Lung (tissue), 12 donors: Measurements from ENCODE around the gene GALNT9. TPM values are rescaled to one million over a fixed set of nuclear protein-coding genes. Genes with fewer than 3 reads are reported as not detected.

Experiments
- ATAC-seq: fragments of 200-7000 bp; cut with Tn5 transposase; one replicate; pipeline ENCODE4 v1.9.1; 2020; ENCODE audit warnings: moderate number of reproducible peaks; ENCODE audit not compliant: insufficient read depth, low FRiP score
- DNase-seq, 3 donors: peaks; one replicate each; pipeline ENCODE4 v3.0.0-alpha.2; 2013 to 2017
- H3K27ac ChIP-seq, 2 donors: one replicate each; pipeline ENCODE4 v1.5.1; 2013; ENCODE audit warnings: mild to moderate bottlenecking in 2 of 2, moderate library complexity in 2 of 2, control low read depth in 1 of 2, inconsistent platforms in 1 of 2, low read depth in 1 of 2, low read length in 1 of 2
- H3K27me3 ChIP-seq, 3 donors: one replicate each; pipeline ENCODE4 v1.5.1; 2013; ENCODE audit warnings: low read length in 2 of 3; ENCODE audit not compliant: control insufficient read depth in 3 of 3, insufficient read depth in 3 of 3
- H3K36me3 ChIP-seq, 4 donors: one replicate each; pipeline ENCODE4 v1.5.1; 2013; ENCODE audit warnings: low read length in 4 of 4, mild to moderate bottlenecking in 1 of 4, moderate library complexity in 1 of 4; ENCODE audit not compliant: control insufficient read depth in 4 of 4, insufficient read depth in 4 of 4
- H3K4me1 ChIP-seq, 5 donors: one replicate each; pipeline ENCODE4 v1.5.1; 2013; ENCODE audit warnings: low read length in 5 of 5, mild to moderate bottlenecking in 2 of 5, moderate library complexity in 1 of 5; ENCODE audit not compliant: control insufficient read depth in 5 of 5, insufficient read depth in 5 of 5
- H3K4me3 ChIP-seq: one replicate; pipeline ENCODE4 v1.5.1; 2013; ENCODE audit warnings: mild to moderate bottlenecking, control low read depth, moderate library complexity
- H3K9ac ChIP-seq, 2 donors: one replicate each; pipeline ENCODE4 v1.5.1; 2013; ENCODE audit warnings: low read length in 2 of 2, control low read depth in 1 of 2; ENCODE audit not compliant: insufficient read depth in 1 of 2
- H3K9me3 ChIP-seq, 4 donors: one replicate each; pipeline ENCODE4 v1.5.1; 2013; ENCODE audit warnings: low read length in 3 of 4, mild to moderate bottlenecking in 1 of 4, moderate library complexity in 1 of 4; ENCODE audit not compliant: control insufficient read depth in 4 of 4, insufficient read depth in 3 of 4
- WGBS, 2 donors: extraction: QIAGEN DNeasy Blood & Tissue Kit; methylation state at CpG; one replicate each; pipeline ENCODE4 v1.1.7; 2013; 5-methylcytosine and 5-hydroxymethylcytosine counted together
- polyA plus RNA-seq, 2 donors: library from polyadenylated mRNA; stranded (reverse); fragments of 200-250 nt; gene quantifications; one replicate each; pipeline ENCODE4 v1.2.1, GENCODE V29; 2013
- total RNA-seq, 2 donors: library from RNA; depleted of rRNA in 1 of 2; stranded (reverse); fragments of >200 nt in 1 of 2; gene quantifications; one replicate each; pipeline ENCODE4 v1.2.1, GENCODE V29; 2014 to 2021
- TF ChIP-seq, protein P1 (sequence below): IDR thresholded peaks from 2 replicates; pipeline ENCODE4 v1.5.1; 2012; ENCODE audit warnings: mild to moderate bottlenecking; ENCODE audit errors: control extremely low read depth, extremely low read depth
- donor health status: control.
- donor health status: control.
- donor health status: Bipolar disorder and iron deficiency.
- donor health status: healthy.
- donor health status: DM: yes; HTN: yes; CAD: no.

GALNT9 gene
- total and polyA plus RNA-seq, 4 donors, result 0.13 to 1.7 (median 0.79) TPM

GRCh38 chr12:132260721-132261120 lies 68.7 kb downstream of the GALNT9 start:
- DNase-seq (no peak), ATAC-seq (no peak)
- H3K9me3 ChIP-seq, result peaks cover 0 to 2% (median 0%) of the 10 kb centered on the region in 4 donors
- TF ChIP-seq, protein P1, sequence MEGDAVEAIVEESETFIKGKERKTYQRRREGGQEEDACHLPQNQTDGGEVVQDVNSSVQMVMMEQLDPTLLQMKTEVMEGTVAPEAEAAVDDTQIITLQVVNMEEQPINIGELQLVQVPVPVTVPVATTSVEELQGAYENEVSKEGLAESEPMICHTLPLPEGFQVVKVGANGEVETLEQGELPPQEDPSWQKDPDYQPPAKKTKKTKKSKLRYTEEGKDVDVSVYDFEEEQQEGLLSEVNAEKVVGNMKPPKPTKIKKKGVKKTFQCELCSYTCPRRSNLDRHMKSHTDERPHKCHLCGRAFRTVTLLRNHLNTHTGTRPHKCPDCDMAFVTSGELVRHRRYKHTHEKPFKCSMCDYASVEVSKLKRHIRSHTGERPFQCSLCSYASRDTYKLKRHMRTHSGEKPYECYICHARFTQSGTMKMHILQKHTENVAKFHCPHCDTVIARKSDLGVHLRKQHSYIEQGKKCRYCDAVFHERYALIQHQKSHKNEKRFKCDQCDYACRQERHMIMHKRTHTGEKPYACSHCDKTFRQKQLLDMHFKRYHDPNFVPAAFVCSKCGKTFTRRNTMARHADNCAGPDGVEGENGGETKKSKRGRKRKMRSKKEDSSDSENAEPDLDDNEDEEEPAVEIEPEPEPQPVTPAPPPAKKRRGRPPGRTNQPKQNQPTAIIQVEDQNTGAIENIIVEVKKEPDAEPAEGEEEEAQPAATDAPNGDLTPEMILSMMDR, result no peak
- H3K27me3 ChIP-seq, result peaks cover 0 to 3% (median 0%) of the 10 kb centered on the region in 3 donors
- no peaks in the 10 kb centered on the region for H3K4me1 ChIP-seq
- H3K27ac ChIP-seq, result no peak overlapping the region
- H3K4me3 ChIP-seq, result no peak overlapping the region
- WGBS, 2 donors, result 88 to 91% methylated on average over 26 to 29 of the region's 29 CpGs
- no peak overlapping the region for H3K9ac ChIP-seq
- no peaks in the 10 kb centered on the region for H3K36me3 ChIP-seq

DNA sequence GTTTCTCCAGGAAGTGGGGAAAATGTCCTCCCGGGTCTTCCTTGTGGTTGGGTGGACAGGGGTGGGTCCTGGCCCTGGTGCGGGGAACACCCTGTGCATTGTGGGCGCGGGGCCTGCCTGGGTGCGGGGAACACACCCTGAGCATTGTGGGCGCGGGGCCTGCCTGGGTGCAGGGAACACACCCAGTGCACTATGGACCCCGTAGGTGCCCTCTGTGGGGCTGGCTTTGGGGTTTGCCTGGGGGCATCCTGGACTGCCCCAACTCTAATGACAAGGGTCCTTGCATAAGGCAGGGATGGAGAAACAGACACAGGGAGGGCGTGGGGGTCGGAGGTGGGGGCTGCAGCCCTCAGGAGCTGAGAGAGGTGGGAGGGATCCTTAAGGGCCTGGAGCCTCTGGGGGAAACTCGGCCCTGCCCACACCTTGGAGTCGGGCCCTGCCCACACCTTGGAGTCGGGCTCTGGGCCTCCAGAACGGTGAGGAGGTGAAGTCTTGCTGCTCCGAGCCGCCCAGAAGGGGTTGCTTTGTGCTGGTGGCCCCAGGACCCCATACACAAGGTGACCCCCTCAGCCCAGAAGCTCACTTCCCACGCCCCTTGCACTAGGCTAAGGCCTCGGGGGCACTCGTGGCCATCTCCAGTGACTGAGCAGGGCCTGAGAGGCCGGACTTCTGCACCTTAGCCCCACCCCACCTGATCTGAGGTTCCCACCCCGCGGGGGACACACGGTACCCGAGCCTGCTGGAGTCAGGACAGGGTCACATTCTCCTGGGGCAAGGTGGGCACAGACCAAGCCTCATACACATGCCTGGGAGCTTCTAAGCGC lies 69.3 kb downstream of the GALNT9 start:
- Histone ChIP-seq H3K36me3 (no peaks in the 10 kb centered on the region), H3K27ac (no peak overlapping the region), H3K4me3 (no peak overlapping the region), H3K9ac (no peak overlapping the region), H3K27me3 (peaks cover 0 to 5% (median 0%) of the 10 kb centered on the region in 3 donors), H3K9me3 (peaks cover 0 to 2% (median 0%) of the 10 kb centered on the region in 4 donors), H3K4me1 (no peaks in the 10 kb centered on the region)
- no peak for ATAC-seq
- TF ChIP-seq, protein P1, result no peak
- no peak for DNase-seq
- WGBS, 2 donors, result 72 to 82% methylated on average over 24 to 25 of the region's 25 CpGs

DNA sequence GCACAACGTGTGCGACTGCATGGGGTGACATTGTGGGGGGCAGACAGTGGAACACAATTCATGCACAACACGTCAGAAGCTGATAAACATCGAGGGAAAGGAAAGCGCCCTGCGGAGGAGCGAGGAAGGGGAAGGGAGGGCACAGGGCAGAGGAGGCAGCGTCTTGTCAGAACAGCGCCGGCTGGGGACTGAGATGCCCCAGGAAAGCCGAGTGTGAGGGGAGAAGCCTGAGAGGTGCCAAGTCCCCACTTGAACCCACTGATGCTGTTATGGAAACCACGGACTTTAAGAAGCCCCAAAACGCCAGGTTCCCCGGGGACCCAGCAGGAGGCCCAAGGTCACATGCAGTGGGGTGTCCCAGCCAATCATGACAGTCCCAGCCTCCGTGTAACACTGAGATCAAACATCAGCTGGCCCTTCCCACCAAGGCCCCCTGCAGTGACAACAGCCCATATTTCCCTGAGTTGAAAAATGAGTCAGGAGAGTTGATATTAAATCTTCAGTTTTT lies 70.0 kb downstream of the GALNT9 start:
- H3K4me1 ChIP-seq, result no peaks in the 10 kb centered on the region
- TF ChIP-seq, protein P1, result no peak
- no peak for ATAC-seq
- H3K4me3 ChIP-seq, result no peak overlapping the region
- H3K27ac ChIP-seq, result no peak overlapping the region
- H3K36me3 ChIP-seq, result no peaks in the 10 kb centered on the region
- no peak overlapping the region for H3K9ac ChIP-seq
- 51 to 66% methylated on average over 15 of the region's 15 CpGs for WGBS, 2 donors
- no peak for DNase-seq
- peaks cover 0 to 12% (median 0%) of the 10 kb centered on the region in 3 donors for H3K27me3 ChIP-seq
- H3K9me3 ChIP-seq, result peaks cover 0 to 2% (median 0%) of the 10 kb centered on the region in 4 donors
